ENCODE data around the gene TEX35. TPM values are rescaled to one million over a fixed set of nuclear protein-coding genes. Genes with fewer than 3 reads are reported as not detected.

The TEX35 gene
- total RNA-seq, 1 experiment from 2014 or later, result not detected

DNA sequence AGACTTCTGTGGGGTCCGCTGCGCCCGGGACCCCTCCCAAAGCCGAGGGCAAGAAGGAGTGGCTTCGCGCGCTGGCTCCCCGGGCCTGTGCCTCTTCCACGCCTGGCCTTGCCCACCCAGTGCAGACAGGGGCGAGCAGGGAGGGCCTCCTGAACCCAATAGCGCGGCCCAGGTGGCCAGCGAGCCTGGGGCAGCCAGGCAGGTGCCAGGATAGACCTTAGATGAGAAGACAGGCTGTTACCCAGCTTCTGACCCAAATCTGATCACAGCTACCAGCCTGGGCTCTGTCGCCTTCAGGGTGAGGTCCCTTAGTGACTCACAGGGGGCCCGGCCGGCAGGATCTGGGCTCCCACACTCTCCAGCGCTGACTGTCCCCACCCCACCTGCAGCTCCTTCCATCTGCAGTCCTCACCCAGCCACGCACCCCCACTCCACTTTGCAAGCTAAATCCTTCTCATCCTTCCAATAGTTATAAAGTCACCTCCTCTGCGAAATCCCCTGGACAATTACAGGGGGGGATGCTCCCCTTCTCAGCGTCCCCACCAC lies 25.8 kb upstream of the TEX35 start:
- Histone ChIP-seq H3K4me3 (ENCODE audit: low read length) (no peak overlapping the region), H3K79me2 (ENCODE audit: low read length) (no peaks in the 10 kb centered on the region), H4K20me1 (ENCODE audit: low read length) (no peaks in the 10 kb centered on the region), H3K9ac (ENCODE audit: low read length) (no peak overlapping the region), H3K4me2 (ENCODE audit: low read length) (no peak overlapping the region), H3K36me3 (ENCODE audit: low read depth, low read length) (no peaks in the 10 kb centered on the region), H2AFZ (ENCODE audit: low read length) (no peak overlapping the region), H3K9me2 (replicated peaks; ENCODE audit: low read length) (no peaks in the 10 kb centered on the region), H3K4me1 (ENCODE audit: insufficient read depth, low read length) (no peaks in the 10 kb centered on the region), H3K27ac (ENCODE audit: low read length) (no peak overlapping the region), H3K9me3 (ENCODE audit: low read length) (no peaks in the 10 kb centered on the region), H3F3A (ENCODE audit: low read length, unreplicated experiment) (no peaks in the 10 kb centered on the region), H3K27me3 (ENCODE audit: low read length) (no peaks in the 10 kb centered on the region)
- TF ChIP-seq EZH2phosphoT487 (IDR thresholded peaks at IDR 0.05; ENCODE audit: borderline replicate concordance, low read length) (no peak), EZH2 (IDR thresholded peaks at IDR 0.05; ENCODE audit: low read length, unreplicated experiment) (no peak)
- ChIA-PET CTCF (interaction anchor here (0.5 kb wide), 1 partner anchor 15 kb away, joined by 3 read pairs; no protein-coding TSS in a partner anchor), POLR2A (ENCODE audit: unreplicated experiment) (no interaction called here)
- ATAC-seq, result no peak
- no peak for DNase-seq
- intact Hi-C loops (cut with micrococcal nuclease), result no loop called here
- BruUV-seq (replicated peaks), result no TSS peak

DNA sequence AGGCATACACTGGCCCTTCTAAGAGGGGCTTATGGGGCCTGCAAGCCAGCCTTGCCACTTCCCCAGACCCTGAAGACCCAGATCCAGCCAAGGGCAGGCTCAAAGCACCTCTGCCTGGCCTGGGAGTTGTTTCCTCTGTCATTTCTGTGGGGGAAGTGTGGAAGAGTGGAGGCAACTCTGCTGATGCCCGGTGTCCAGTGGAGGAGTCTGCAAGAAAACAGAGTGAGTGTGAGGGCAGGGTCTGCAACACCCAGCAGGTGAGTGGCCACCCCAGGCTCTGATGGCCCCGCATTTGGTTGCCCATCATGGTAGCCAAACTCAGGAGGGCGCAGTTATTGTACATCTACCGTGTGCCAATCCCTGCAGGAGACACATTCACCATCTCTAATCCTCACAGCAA lies 24.5 kb upstream of the TEX35 start:
- Histone ChIP-seq H3K79me2 (ENCODE audit: low read length) (no peaks in the 10 kb centered on the region), H3K27me3 (ENCODE audit: low read length) (no peaks in the 10 kb centered on the region), H3K27ac (ENCODE audit: low read length) (no peak overlapping the region), H3K9me3 (ENCODE audit: low read length) (no peaks in the 10 kb centered on the region), H3K9ac (ENCODE audit: low read length) (no peak overlapping the region), H3K9me2 (replicated peaks; ENCODE audit: low read length) (no peaks in the 10 kb centered on the region), H3K4me1 (ENCODE audit: insufficient read depth, low read length) (no peaks in the 10 kb centered on the region), H2AFZ (ENCODE audit: low read length) (no peak overlapping the region), H3F3A (ENCODE audit: low read length, unreplicated experiment) (no peaks in the 10 kb centered on the region), H3K4me3 (ENCODE audit: low read length) (no peak overlapping the region), H4K20me1 (ENCODE audit: low read length) (no peaks in the 10 kb centered on the region), H3K4me2 (ENCODE audit: low read length) (no peak overlapping the region), H3K36me3 (ENCODE audit: low read depth, low read length) (no peaks in the 10 kb centered on the region)
- ATAC-seq (no peak), DNase-seq (no peak)
- intact Hi-C loops (cut with micrococcal nuclease), result no loop called here
- TF ChIP-seq EZH2 (IDR thresholded peaks at IDR 0.05; ENCODE audit: low read length, unreplicated experiment) (no peak), EZH2phosphoT487 (IDR thresholded peaks at IDR 0.05; ENCODE audit: borderline replicate concordance, low read length) (no peak)
- TF ChIP-seq, protein P1, sequence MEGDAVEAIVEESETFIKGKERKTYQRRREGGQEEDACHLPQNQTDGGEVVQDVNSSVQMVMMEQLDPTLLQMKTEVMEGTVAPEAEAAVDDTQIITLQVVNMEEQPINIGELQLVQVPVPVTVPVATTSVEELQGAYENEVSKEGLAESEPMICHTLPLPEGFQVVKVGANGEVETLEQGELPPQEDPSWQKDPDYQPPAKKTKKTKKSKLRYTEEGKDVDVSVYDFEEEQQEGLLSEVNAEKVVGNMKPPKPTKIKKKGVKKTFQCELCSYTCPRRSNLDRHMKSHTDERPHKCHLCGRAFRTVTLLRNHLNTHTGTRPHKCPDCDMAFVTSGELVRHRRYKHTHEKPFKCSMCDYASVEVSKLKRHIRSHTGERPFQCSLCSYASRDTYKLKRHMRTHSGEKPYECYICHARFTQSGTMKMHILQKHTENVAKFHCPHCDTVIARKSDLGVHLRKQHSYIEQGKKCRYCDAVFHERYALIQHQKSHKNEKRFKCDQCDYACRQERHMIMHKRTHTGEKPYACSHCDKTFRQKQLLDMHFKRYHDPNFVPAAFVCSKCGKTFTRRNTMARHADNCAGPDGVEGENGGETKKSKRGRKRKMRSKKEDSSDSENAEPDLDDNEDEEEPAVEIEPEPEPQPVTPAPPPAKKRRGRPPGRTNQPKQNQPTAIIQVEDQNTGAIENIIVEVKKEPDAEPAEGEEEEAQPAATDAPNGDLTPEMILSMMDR (conservative IDR thresholded peaks at IDR 0.05; ENCODE audit: low read depth, low read length), result no peak
- CTCF ChIA-PET, result no interaction called here
- POLR2A ChIA-PET (ENCODE audit: unreplicated experiment), result no interaction called here
- no TSS peak for BruUV-seq (replicated peaks)

DNA sequence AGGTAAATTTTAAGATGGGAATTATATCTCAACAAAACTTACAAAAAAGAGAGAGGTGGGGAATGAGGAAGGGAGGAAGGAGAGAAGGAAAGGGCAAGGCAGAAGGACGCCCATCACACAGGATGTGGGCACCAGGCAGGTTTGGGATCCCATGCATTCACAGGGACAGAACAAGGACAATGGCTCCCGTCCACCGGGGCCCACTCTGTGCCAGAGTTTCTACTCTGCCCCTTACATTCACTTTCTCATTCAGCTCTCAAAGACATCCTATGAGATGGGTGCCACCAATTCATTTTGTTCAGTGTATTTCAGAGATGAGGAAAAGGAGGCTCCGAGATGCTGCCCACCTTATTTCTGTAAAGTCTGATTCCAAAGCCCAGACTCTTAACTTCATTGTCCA lies 23.5 kb upstream of the TEX35 start:
- Histone ChIP-seq H4K20me1 (ENCODE audit: low read length) (no peaks in the 10 kb centered on the region), H3F3A (ENCODE audit: low read length, unreplicated experiment) (no peaks in the 10 kb centered on the region), H2AFZ (ENCODE audit: low read length) (no peak overlapping the region), H3K9me2 (replicated peaks; ENCODE audit: low read length) (no peaks in the 10 kb centered on the region), H3K9ac (ENCODE audit: low read length) (no peak overlapping the region), H3K4me1 (ENCODE audit: insufficient read depth, low read length) (no peaks in the 10 kb centered on the region), H3K27me3 (ENCODE audit: low read length) (no peaks in the 10 kb centered on the region), H3K9me3 (ENCODE audit: low read length) (no peaks in the 10 kb centered on the region), H3K27ac (ENCODE audit: low read length) (no peak overlapping the region), H3K4me2 (ENCODE audit: low read length) (no peak overlapping the region), H3K4me3 (ENCODE audit: low read length) (no peak overlapping the region), H3K79me2 (ENCODE audit: low read length) (no peaks in the 10 kb centered on the region), H3K36me3 (ENCODE audit: low read depth, low read length) (no peaks in the 10 kb centered on the region)
- ChIA-PET CTCF (no interaction called here), POLR2A (ENCODE audit: unreplicated experiment) (no interaction called here)
- intact Hi-C loops (cut with micrococcal nuclease), result no loop called here
- ATAC-seq, result no peak
- no TSS peak for BruUV-seq (replicated peaks)
- TF ChIP-seq EZH2 (IDR thresholded peaks at IDR 0.05; ENCODE audit: low read length, unreplicated experiment), result no peak
- TF ChIP-seq, protein P1 (conservative IDR thresholded peaks at IDR 0.05; ENCODE audit: low read depth, low read length), result no peak
- TF ChIP-seq EZH2phosphoT487 (IDR thresholded peaks at IDR 0.05; ENCODE audit: borderline replicate concordance, low read length), result no peak
- no peak for DNase-seq

Data from PC-3 (cell line).